ENCODE data around the gene NCOR2.

- TF ChIP-seq POLR2A (IDR thresholded peaks at IDR 0.05) = no peak
- TF ChIP-seq, protein P1, sequence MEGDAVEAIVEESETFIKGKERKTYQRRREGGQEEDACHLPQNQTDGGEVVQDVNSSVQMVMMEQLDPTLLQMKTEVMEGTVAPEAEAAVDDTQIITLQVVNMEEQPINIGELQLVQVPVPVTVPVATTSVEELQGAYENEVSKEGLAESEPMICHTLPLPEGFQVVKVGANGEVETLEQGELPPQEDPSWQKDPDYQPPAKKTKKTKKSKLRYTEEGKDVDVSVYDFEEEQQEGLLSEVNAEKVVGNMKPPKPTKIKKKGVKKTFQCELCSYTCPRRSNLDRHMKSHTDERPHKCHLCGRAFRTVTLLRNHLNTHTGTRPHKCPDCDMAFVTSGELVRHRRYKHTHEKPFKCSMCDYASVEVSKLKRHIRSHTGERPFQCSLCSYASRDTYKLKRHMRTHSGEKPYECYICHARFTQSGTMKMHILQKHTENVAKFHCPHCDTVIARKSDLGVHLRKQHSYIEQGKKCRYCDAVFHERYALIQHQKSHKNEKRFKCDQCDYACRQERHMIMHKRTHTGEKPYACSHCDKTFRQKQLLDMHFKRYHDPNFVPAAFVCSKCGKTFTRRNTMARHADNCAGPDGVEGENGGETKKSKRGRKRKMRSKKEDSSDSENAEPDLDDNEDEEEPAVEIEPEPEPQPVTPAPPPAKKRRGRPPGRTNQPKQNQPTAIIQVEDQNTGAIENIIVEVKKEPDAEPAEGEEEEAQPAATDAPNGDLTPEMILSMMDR (IDR thresholded peaks at IDR 0.05) = no peak
- TF ChIP-seq EP300 (IDR thresholded peaks at IDR 0.05) = no peak
Measured at GRCh38 chr12:124586756-124587155, 19.3 kb upstream of the NCOR2 start.

Data from tibial nerve (tissue), 4 donors.